GM12875 (cell line): ENCODE data around the gene BIRC2.

Experiments
- H3K4me3 ChIP-seq: one replicate; pipeline ENCODE4 v1.5.1; 2011; ENCODE audit warnings: low read depth, low read length, control low read depth
- TF ChIP-seq, protein P1 (sequence below): IDR thresholded peaks from 2 replicates; pipeline ENCODE4 v1.5.1; 2011; ENCODE audit warnings: low read depth, mild to moderate bottlenecking, control low read depth, inconsistent platforms, low read length, moderate library complexity, borderline replicate concordance; ENCODE audit not compliant: insufficient read depth

BIRC2 gene

DNA sequence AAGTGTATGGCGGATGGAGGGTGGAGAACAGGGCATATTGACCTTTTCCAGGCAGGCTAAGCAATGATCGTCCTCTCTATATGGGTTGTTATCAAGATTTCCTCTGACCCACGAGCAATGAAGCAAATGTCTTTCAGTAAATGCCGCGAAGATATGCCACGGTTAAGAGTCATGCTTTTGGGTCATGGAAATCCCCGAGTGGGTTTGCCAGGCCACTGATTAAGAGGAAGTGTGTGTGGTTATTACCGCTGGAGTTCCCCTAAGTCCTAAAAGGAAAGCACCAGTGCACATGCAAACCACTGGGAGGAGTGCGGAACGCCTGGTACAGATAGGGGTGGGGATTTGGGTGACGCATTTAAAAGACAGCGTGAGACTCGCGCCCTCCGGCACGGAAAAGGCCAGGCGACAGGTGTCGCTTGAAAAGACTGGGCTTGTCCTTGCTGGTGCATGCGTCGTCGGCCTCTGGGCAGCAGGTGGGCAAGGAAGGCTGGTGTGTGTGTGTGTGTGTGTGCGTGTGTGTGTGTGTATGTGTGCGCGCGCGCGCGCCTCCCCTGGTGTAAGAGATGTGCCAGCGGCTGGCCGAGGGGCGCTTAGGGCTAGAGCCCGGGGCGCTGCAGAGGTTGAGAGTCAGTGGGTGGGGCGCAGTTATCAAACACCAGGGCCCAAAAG is 29.8 kb upstream of the BIRC2 start, which contains the start of gene BIRC3:
Gene BIRC3 (plus strand): TSS at position 386 of the 669 bp plus-strand sequence. CDS start 7,026 bp downstream, outside the sequence.
- H3K4me3 ChIP-seq, result peak within 1 kb of the TSS; percentile 86
- TF ChIP-seq, protein P1, sequence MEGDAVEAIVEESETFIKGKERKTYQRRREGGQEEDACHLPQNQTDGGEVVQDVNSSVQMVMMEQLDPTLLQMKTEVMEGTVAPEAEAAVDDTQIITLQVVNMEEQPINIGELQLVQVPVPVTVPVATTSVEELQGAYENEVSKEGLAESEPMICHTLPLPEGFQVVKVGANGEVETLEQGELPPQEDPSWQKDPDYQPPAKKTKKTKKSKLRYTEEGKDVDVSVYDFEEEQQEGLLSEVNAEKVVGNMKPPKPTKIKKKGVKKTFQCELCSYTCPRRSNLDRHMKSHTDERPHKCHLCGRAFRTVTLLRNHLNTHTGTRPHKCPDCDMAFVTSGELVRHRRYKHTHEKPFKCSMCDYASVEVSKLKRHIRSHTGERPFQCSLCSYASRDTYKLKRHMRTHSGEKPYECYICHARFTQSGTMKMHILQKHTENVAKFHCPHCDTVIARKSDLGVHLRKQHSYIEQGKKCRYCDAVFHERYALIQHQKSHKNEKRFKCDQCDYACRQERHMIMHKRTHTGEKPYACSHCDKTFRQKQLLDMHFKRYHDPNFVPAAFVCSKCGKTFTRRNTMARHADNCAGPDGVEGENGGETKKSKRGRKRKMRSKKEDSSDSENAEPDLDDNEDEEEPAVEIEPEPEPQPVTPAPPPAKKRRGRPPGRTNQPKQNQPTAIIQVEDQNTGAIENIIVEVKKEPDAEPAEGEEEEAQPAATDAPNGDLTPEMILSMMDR, result no peak

DNA sequence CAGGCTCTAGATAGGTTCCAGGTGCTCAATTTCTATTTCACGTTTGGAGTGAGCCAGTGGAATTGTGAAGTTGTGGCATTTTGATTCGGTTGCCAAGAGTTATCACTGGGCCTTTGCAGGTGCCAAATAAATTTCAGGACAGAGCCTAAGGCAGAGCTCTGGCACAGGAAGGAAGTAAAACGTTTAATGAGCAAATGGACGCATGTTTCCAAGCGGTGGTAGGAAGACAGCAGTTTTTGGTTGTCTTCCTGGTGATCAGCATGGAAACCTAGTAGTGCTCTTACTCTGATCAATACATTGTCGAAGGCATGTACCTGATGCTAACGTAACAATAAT is 29.3 kb upstream of the BIRC2 start:
- TF ChIP-seq, protein P1, result no peak
- H3K4me3 ChIP-seq, result peak overlapping the region; percentile 86

DNA sequence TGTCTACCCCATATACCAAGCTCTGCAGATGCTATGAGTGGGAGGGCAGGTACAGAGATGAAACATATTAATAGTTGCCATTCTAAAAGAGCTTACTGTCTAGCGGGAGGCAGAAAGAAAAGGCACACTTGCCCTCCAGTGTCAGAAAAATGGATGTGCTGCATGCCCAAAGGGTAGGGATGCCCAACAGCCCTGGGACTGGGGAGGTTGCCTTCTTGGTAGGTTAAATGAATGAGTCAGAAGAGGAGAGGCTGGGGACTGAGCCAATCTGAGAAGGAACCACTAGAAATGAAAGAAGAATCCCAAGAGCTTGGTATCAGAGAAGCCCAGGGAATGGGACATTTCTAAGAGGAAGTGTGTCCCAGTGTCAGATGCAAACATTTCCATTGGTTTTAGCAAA is 28.5 kb upstream of the BIRC2 start:
- TF ChIP-seq, protein P1, result no peak
- peak overlapping the region; percentile 86 for H3K4me3 ChIP-seq

DNA sequence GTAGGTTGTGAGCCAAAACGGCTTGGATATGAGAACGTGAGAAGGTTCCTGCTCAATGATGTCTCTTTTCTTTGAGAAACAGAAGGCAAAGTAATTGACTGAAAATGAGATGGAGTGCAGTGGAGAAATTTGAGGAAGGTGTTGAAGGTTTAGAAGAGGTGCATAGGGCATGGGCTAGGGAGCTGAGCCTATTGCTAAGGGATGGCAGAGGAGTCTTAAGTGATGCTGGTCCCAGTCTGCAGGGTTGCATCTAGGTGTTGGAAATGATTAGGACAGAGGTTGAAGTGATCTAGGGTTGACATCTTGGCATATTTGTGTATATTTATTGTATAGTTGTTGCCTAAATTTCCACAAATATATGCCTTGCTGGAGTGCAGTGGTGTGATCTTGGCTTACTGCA is 27.5 kb upstream of the BIRC2 start:
- TF ChIP-seq, protein P1, result no peak
- peak overlapping the region; percentile 86 for H3K4me3 ChIP-seq

DNA sequence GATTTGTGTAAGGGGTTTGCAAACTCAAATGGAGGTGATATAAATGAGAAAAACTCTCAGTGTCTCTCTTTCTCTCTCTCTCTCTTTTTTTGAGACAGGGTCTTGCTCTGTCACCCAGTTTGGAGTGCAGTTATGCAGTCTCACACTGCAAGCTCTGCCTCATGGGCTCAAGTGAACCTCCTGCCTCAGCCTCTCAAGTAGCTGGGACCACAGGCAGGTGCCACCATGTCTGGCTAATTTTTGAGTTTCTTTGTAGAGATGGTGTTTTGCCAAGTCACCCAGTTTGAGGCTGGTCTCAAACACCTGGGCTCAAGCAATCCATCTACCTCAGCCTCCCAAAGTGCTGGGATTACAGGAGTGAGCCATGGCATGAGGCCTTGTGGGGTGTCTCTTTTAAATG is 26.8 kb upstream of the BIRC2 start:
- TF ChIP-seq, protein P1, result no peak

DNA sequence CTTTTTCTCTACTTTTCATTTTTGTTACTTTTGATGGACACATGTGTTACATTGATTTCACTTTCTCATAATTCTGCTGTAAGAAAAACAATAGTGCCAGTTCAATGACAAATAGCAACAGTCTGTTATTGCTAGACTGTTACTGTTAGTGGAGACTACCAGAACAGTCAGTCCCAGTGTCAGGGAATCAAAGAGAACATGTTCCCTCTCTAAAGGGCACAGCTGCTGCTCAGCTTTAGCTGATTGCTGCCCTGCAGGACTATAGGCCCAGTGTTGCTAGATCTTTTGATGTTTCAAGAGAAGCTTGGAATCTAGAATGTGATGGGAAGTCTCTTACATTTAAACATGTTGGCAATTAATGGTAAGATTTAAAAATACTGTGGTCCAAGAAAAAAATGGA is 26.3 kb upstream of the BIRC2 start:
- H3K4me3 ChIP-seq, result peak overlapping the region; percentile 86
- TF ChIP-seq, protein P1, result no peak

More for the DNA sequence above, 26.8 kb upstream of the BIRC2 start:
- peak overlapping the region; percentile 86 for H3K4me3 ChIP-seq

DNA sequence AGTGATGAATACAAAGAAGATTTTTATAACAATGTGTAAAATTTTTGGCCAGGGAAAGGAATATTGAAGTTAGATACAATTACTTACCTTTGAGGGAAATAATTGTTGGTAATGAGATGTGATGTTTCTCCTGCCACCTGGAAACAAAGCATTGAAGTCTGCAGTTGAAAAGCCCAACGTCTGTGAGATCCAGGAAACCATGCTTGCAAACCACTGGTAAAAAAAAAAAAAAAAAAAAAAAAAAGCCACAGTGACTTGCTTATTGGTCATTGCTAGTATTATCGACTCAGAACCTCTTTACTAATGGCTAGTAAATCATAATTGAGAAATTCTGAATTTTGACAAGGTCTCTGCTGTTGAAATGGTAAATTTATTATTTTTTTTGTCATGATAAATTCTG is 24.5 kb upstream of the BIRC2 start:
- TF ChIP-seq, protein P1, result no peak
- no peak overlapping the region for H3K4me3 ChIP-seq
